ENCODE measurements around the gene RALA.

Gene RALA

GRCh38 chr7:39702133-39702532 is 78.8 kb downstream of the RALA start:
- no peak overlapping the region for H3K4me3 ChIP-seq (ENCODE audit: low read depth, low read length)
- in situ Hi-C loops (cut with HindIII; ENCODE audit: low pct_ligation_motif_present, low sequenced_read_pairs) = no loop called here
- H3K36me3 ChIP-seq (replicated peaks) = peaks cover 30% of the 10 kb centered on the region
- H3K27me3 ChIP-seq (replicated peaks) = no peaks in the 10 kb centered on the region
- no peak overlapping the region for H3K27ac ChIP-seq
- DNase-seq = no peak
- TF ChIP-seq CTCF (IDR thresholded peaks at IDR 0.05; ENCODE audit: low read depth, low read length, missing control alignments) = no peak

- in situ Hi-C loops (cut with HindIII; ENCODE audit: low pct_ligation_motif_present, low sequenced_read_pairs) = no loop called here
- H3K27me3 ChIP-seq (replicated peaks) = no peaks in the 10 kb centered on the region
- peak; percentile 50 for TF ChIP-seq CTCF (IDR thresholded peaks at IDR 0.05; ENCODE audit: low read depth, low read length, missing control alignments)
- peak; percentile 32 for DNase-seq
- no peak overlapping the region for H3K4me3 ChIP-seq (ENCODE audit: low read depth, low read length)
- H3K36me3 ChIP-seq (replicated peaks) = peaks cover 20% of the 10 kb centered on the region
- H3K27ac ChIP-seq = no peak overlapping the region
Observed at GRCh38 chr7:39703144-39703543, 79.8 kb downstream of the RALA start.

- Histone ChIP-seq H3K27ac (no peak overlapping the region), H3K36me3 (replicated peaks) (no peaks in the 10 kb centered on the region), H3K4me3 (ENCODE audit: low read depth, low read length) (no peak overlapping the region), H3K27me3 (replicated peaks) (no peaks in the 10 kb centered on the region)
- no peak for DNase-seq
- no peak for TF ChIP-seq CTCF (IDR thresholded peaks at IDR 0.05; ENCODE audit: low read depth, low read length, missing control alignments)
- in situ Hi-C loops (cut with HindIII; ENCODE audit: low pct_ligation_motif_present, low sequenced_read_pairs) = no loop called here
Observed at GRCh38 chr7:39709029-39709428, 85.7 kb downstream of the RALA start.

- H3K27me3 ChIP-seq (replicated peaks) = no peaks in the 10 kb centered on the region
- TF ChIP-seq CTCF (IDR thresholded peaks at IDR 0.05; ENCODE audit: low read depth, low read length, missing control alignments) = no peak
- in situ Hi-C loops (cut with HindIII; ENCODE audit: low pct_ligation_motif_present, low sequenced_read_pairs) = no loop called here
- peak; percentile 21 for DNase-seq
- H3K27ac ChIP-seq = no peak overlapping the region
- no peak overlapping the region for H3K4me3 ChIP-seq (ENCODE audit: low read depth, low read length)
- no peaks in the 10 kb centered on the region for H3K36me3 ChIP-seq (replicated peaks)
Observed at GRCh38 chr7:39709768-39710311, 86.5 kb downstream of the RALA start.

- Histone ChIP-seq H3K36me3 (replicated peaks) (no peaks in the 10 kb centered on the region), H3K4me3 (ENCODE audit: low read depth, low read length) (no peak overlapping the region), H3K27me3 (replicated peaks) (no peaks in the 10 kb centered on the region), H3K27ac (no peak overlapping the region)
- in situ Hi-C loops (cut with HindIII; ENCODE audit: low pct_ligation_motif_present, low sequenced_read_pairs) = no loop called here
- no peak for DNase-seq
- TF ChIP-seq CTCF (IDR thresholded peaks at IDR 0.05; ENCODE audit: low read depth, low read length, missing control alignments) = no peak
Observed at GRCh38 chr7:39712751-39713150, 89.4 kb downstream of the RALA start.

GRCh38 chr7:39714447-39715091 is 91.2 kb downstream of the RALA start:
- no peak for DNase-seq
- Histone ChIP-seq H3K36me3 (replicated peaks) (no peaks in the 10 kb centered on the region), H3K27me3 (replicated peaks) (no peaks in the 10 kb centered on the region), H3K4me3 (ENCODE audit: low read depth, low read length) (no peak overlapping the region), H3K27ac (no peak overlapping the region)
- no peak for TF ChIP-seq CTCF (IDR thresholded peaks at IDR 0.05; ENCODE audit: low read depth, low read length, missing control alignments)
- in situ Hi-C loops (cut with HindIII; ENCODE audit: low pct_ligation_motif_present, low sequenced_read_pairs) = no loop called here

Measured in brain microvascular endothelial cell (primary cell).